Gastroesophageal sphincter (tissue), 3 donors: ENCODE measurements around the gene EXPH5.

ENCODE experiments used
- POLR2A ChIP-seq, 2 donors: fragments of 450-650 bp; IDR thresholded peaks; one replicate each; pipeline ENCODE4 v1.6.1; 2017; ENCODE audit warnings: antibody characterized with exemption in 2 of 2, mild to moderate bottlenecking in 2 of 2, moderate library complexity in 1 of 2
- POLR2AphosphoS5 ChIP-seq: sonication (generic); formaldehyde crosslinking; IDR thresholded peaks from one replicate; pipeline ENCODE4 v1.6.1; 2017; ENCODE audit warnings: antibody characterized with exemption
- TF ChIP-seq, protein P1 (sequence below), 4 experiments: fragments of 200-600 bp in 2 of 4; fragments of 450-650 bp in 2 of 4; sonication (generic) in 1 of 4; IDR thresholded peaks; one replicate each; pipeline ENCODE4 v1.5.1; 2017 to 2019; ENCODE audit warnings: antibody characterized with exemption in 4 of 4, mild to moderate bottlenecking in 2 of 4, moderate library complexity in 2 of 4

DNA sequence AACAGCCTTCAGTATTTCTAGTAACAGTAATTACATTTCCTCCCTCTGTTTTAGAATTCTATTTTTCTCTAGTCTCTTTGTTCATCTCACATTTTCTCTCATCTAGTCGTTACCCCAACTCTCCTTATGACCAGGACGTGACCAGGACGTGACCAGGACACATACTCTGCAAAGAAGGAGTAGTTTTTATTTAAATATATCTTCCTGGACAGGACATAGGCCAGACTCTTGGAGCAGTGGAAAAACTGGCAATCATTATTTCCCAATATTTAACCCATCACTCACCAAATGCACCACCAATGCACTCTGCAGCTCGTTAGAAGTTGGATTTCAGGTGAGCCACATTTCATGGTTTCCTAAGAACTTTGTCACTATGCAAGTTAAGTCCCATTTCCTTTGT lies 55.1 kb downstream of the EXPH5 start:
- TF ChIP-seq POLR2A (IDR thresholded peaks at IDR 0.05) (no peak), POLR2AphosphoS5 (no peak)
- TF ChIP-seq, protein P1, sequence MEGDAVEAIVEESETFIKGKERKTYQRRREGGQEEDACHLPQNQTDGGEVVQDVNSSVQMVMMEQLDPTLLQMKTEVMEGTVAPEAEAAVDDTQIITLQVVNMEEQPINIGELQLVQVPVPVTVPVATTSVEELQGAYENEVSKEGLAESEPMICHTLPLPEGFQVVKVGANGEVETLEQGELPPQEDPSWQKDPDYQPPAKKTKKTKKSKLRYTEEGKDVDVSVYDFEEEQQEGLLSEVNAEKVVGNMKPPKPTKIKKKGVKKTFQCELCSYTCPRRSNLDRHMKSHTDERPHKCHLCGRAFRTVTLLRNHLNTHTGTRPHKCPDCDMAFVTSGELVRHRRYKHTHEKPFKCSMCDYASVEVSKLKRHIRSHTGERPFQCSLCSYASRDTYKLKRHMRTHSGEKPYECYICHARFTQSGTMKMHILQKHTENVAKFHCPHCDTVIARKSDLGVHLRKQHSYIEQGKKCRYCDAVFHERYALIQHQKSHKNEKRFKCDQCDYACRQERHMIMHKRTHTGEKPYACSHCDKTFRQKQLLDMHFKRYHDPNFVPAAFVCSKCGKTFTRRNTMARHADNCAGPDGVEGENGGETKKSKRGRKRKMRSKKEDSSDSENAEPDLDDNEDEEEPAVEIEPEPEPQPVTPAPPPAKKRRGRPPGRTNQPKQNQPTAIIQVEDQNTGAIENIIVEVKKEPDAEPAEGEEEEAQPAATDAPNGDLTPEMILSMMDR (IDR thresholded peaks at IDR 0.05) = no peak
